Measurements from ENCODE around the gene SORCS1.
"Not testable (repeated sequence)": the region's sequence is repeated elsewhere in the genome, so short reads cannot be mapped to it uniquely, and the experiment has no call there.

Gene SORCS1

GRCh38 chr10:107051769-107052168 is 112.7 kb downstream of the SORCS1 start:
- DNase-seq, result no peak

- no peak for DNase-seq
Measured at GRCh38 chr10:107043461-107043860, 121.0 kb downstream of the SORCS1 start.

GRCh38 chr10:107037192-107038122 is 127.0 kb downstream of the SORCS1 start:
- DNase-seq, result no peak

- DNase-seq, result no peak
Measured at GRCh38 chr10:107033799-107034422, 130.6 kb downstream of the SORCS1 start.

GRCh38 chr10:107032700-107033401 is 131.7 kb downstream of the SORCS1 start:
- DNase-seq, result no peak

GRCh38 chr10:107031931-107032699 is 132.4 kb downstream of the SORCS1 start:
- DNase-seq, result no peak

- no peak for DNase-seq
Measured at GRCh38 chr10:107028236-107028635, 136.3 kb downstream of the SORCS1 start.

GRCh38 chr10:107025676-107026075 is 138.8 kb downstream of the SORCS1 start:
- DNase-seq, result no peak

GRCh38 chr10:107024033-107024432 is 140.5 kb downstream of the SORCS1 start:
- DNase-seq, result not testable (repeated sequence)

GRCh38 chr10:107022600-107023354 is 141.7 kb downstream of the SORCS1 start:
- no peak for DNase-seq

- DNase-seq, result no peak
Measured at GRCh38 chr10:107019154-107019553, 145.4 kb downstream of the SORCS1 start.

- no peak for DNase-seq
Measured at GRCh38 chr10:107013258-107014006, 151.1 kb downstream of the SORCS1 start.

- DNase-seq, result no peak
Measured at GRCh38 chr10:107011992-107012391, 152.5 kb downstream of the SORCS1 start.

GRCh38 chr10:107011105-107011504 is 153.4 kb downstream of the SORCS1 start:
- DNase-seq, result peak in 1 of 56 donors; percentile 0

GRCh38 chr10:107010531-107010930 is 154.0 kb downstream of the SORCS1 start:
- DNase-seq, result no peak

GRCh38 chr10:107004362-107004761 is 160.1 kb downstream of the SORCS1 start:
- DNase-seq, result no peak

GRCh38 chr10:107002068-107002467 is 162.4 kb downstream of the SORCS1 start:
- no peak for DNase-seq

- DNase-seq, result no peak
Measured at GRCh38 chr10:106999118-106999707, 165.3 kb downstream of the SORCS1 start.

GRCh38 chr10:106997721-106998120 is 166.8 kb downstream of the SORCS1 start:
- DNase-seq, result peak in 14 of 56 donors; percentile 0 to 17 (median 6)

Measured in amygdala (tissue), 56 donors.